Measurements from ENCODE around the gene ANKRD23. TPM values are rescaled to one million over a fixed set of nuclear protein-coding genes. Genes with fewer than 3 reads are reported as not detected.

The ANKRD23 gene
- total and polyA plus RNA-seq, 2 of the 13 experiments (the other 11 are each of a cell fraction or from before 2014, with no cell fraction given): 1.5 to 1.6 TPM

- H3K36me3 ChIP-seq (replicated peaks in 1 of 2; ENCODE audit: control insufficient read depth in 1 of 2, insufficient read depth in 2 of 2, low read length in 2 of 2): no peaks in the 10 kb centered on the region
- DNase-seq (ENCODE audit: low spot score) (no peak), FAIRE-seq (no peak), ATAC-seq (no peak)
- intact Hi-C loops (cut with micrococcal nuclease; ENCODE audit: unreplicated experiment): no loop called here
- WGBS (ENCODE audit: low lambda C conversion rate): 40% methylated on average over 18 of the region's 19 CpGs
- no peak for TF ChIP-seq ARNT2 (CRISPR knock-in tag; IDR thresholded peaks at IDR 0.05; ENCODE audit: low read depth)
- TF ChIP-seq ZNF776 (CRISPR knock-in tag; IDR thresholded peaks at IDR 0.05): no peak
- no peak for TF ChIP-seq ZNF329 (CRISPR knock-in tag; IDR thresholded peaks at IDR 0.05; ENCODE audit: low read depth)
- TF ChIP-seq ZNF674 (CRISPR knock-in tag; IDR thresholded peaks at IDR 0.05; ENCODE audit: low read depth): no peak
- no peak for TF ChIP-seq HMGA1 (CRISPR knock-in tag; conservative IDR thresholded peaks at IDR 0.05)
- H3K4me2 ChIP-seq (ENCODE audit: low read depth, low read length): no peak overlapping the region
- BruUV-seq (replicated peaks): no TSS peak
- POLR2A ChIA-PET: interaction anchor here (1.2 kb wide), 1 partner anchor 16 kb away, joined by 3 read pairs; no protein-coding TSS in a partner anchor
- no peak overlapping the region for H3K9ac ChIP-seq (ENCODE audit: insufficient read depth, low read depth, low read length)
- no peak overlapping the region for H3K27ac ChIP-seq (ENCODE audit: extremely low read length, insufficient read depth, low read length)
- H3K9me3 ChIP-seq (ENCODE audit: low read length): no peaks in the 10 kb centered on the region
- no peak overlapping the region for H2AFZ ChIP-seq (ENCODE audit: low read length)
- in situ Hi-C loops (cut with HindIII; ENCODE audit: extremely low pct_ligation_motif_present, low pct_unique_long_range_greater_than_20kb): no loop called here
- H3K4me3 ChIP-seq (replicated peaks in 1 of 3; ENCODE audit: insufficient read depth in 1 of 3, low read depth in 2 of 3, low read length in 3 of 3): no peak overlapping the region
- CTCF ChIA-PET (ENCODE audit: low intra/inter-chr PET ratio, low total read pairs): no interaction called here
- H4K20me1 ChIP-seq (ENCODE audit: insufficient read depth, low read length): no peaks in the 10 kb centered on the region; the same call in 1 of the 2 replicates
- no peaks in the 10 kb centered on the region for H3K79me2 ChIP-seq (ENCODE audit: insufficient read depth, low read length)
- H3K27me3 ChIP-seq (ENCODE audit: control insufficient read depth in 1 of 2, insufficient read depth in 2 of 2, low read length in 2 of 2): peaks cover 29 to 90% of the 10 kb centered on the region in 2 experiments
- H3K4me1 ChIP-seq (ENCODE audit: insufficient read depth, low read length): no peaks in the 10 kb centered on the region
These were observed 40.7 kb upstream of the ANKRD23 start for GRCh38 chr2:96884299-96885094.

- Histone ChIP-seq H3K9me3 (ENCODE audit: low read length) (no peaks in the 10 kb centered on the region), H3K79me2 (ENCODE audit: insufficient read depth, low read length) (no peaks in the 10 kb centered on the region), H3K36me3 (replicated peaks in 1 of 2; ENCODE audit: control insufficient read depth in 1 of 2, insufficient read depth in 2 of 2, low read length in 2 of 2) (no peaks in the 10 kb centered on the region), H3K9ac (ENCODE audit: insufficient read depth, low read depth, low read length) (no peak overlapping the region), H2AFZ (ENCODE audit: low read length) (no peak overlapping the region), H3K27me3 (ENCODE audit: control insufficient read depth in 1 of 2, insufficient read depth in 2 of 2, low read length in 2 of 2) (peaks cover 35 to 94% of the 10 kb centered on the region in 2 experiments), H4K20me1 (ENCODE audit: insufficient read depth, low read length) (no peaks in the 10 kb centered on the region; the same call in 1 of the 2 replicates), H3K4me2 (ENCODE audit: low read depth, low read length) (no peak overlapping the region), H3K4me3 (replicated peaks in 1 of 3; ENCODE audit: insufficient read depth in 1 of 3, low read depth in 2 of 3, low read length in 3 of 3) (no peak overlapping the region), H3K27ac (ENCODE audit: extremely low read length, insufficient read depth, low read length) (no peak overlapping the region), H3K4me1 (ENCODE audit: insufficient read depth, low read length) (no peaks in the 10 kb centered on the region)
- CTCF ChIA-PET (ENCODE audit: low intra/inter-chr PET ratio, low total read pairs): no interaction called here
- WGBS (ENCODE audit: low lambda C conversion rate): 26% methylated on average over 7 of the region's 9 CpGs
- FAIRE-seq (no peak), ATAC-seq (no peak), DNase-seq (ENCODE audit: low spot score) (no peak)
- POLR2A ChIA-PET: interaction anchor here (1.5 kb wide), 1 partner anchor 22 kb away, joined by 4 read pairs; no protein-coding TSS in a partner anchor
- intact Hi-C loops (cut with micrococcal nuclease; ENCODE audit: unreplicated experiment) (no loop called here), in situ Hi-C loops (cut with HindIII; ENCODE audit: extremely low pct_ligation_motif_present, low pct_unique_long_range_greater_than_20kb) (no loop called here)
- TF ChIP-seq FOXK2 (IDR thresholded peaks at IDR 0.05): no peak
- TF ChIP-seq ZMAT3 (CRISPR knock-in tag; conservative IDR thresholded peaks at IDR 0.05): no peak
- no peak for TF ChIP-seq PCBP2 (optimal IDR thresholded peaks at IDR 0.05; ENCODE audit: low read depth, low read length, poor library complexity, severe bottlenecking)
- TF ChIP-seq ZKSCAN5 (CRISPR knock-in tag; IDR thresholded peaks at IDR 0.05): no peak
- no peak for TF ChIP-seq REL (CRISPR knock-in tag; conservative IDR thresholded peaks at IDR 0.05)
- TF ChIP-seq ZNF773 (CRISPR knock-in tag; IDR thresholded peaks at IDR 0.05; ENCODE audit: borderline replicate concordance): no peak
- no TSS peak for BruUV-seq (replicated peaks)
These were observed 39.5 kb upstream of the ANKRD23 start for GRCh38 chr2:96883306-96883705.

All from HepG2 (cell line).